ENCODE data around the gene PLEKHG7. TPM values are rescaled to one million over a fixed set of nuclear protein-coding genes. Genes with fewer than 3 reads are reported as not detected.

PLEKHG7 gene
- polyA plus RNA-seq, 3 donors, result not detected

DNA sequence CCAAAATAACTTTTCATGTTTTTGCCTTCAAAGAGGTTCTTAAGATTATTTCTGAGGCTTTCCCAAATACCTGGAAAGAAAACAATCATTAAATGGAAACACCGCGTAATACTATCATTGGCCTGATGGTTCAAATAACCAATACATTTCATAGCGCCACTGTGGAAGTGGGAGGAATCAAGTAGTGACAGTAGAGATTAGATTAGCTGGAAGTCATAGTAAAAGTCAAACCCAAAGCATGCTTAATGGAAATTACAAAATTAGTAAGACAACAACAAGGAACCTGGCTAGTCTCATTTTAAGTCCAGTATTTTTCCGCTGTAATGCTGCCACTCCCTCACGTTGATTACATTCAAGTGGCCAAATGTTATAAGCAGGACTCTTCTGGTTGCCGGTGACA lies 41.5 kb upstream of the PLEKHG7 start:
- Mint-ChIP-seq H3K4me1 (no peaks in the 10 kb centered on the region), H3K9me3 (peaks cover 0 to 8% (median 3%) of the 10 kb centered on the region in 7 donors), H3K4me3 (no peak overlapping the region), H3K27me3 (ENCODE audit: low read depth in 3 of 3) (peaks cover 0 to 2% (median 1%) of the 10 kb centered on the region in 3 donors), H3K27ac (no peak overlapping the region), H3K36me3 (no peaks in the 10 kb centered on the region)
- intact Hi-C loops (cut with micrococcal nuclease), result no loop called here
- Histone ChIP-seq H3K4me1 (ENCODE audit: control insufficient read depth in 1 of 2, insufficient read depth in 2 of 2, low read length in 2 of 2) (no peaks in the 10 kb centered on the region), H3K9ac (ENCODE audit: insufficient read depth, low read length, poor library complexity, severe bottlenecking) (no peak overlapping the region), H3K36me3 (replicated peaks in 1 of 2; ENCODE audit: control insufficient read depth in 1 of 2, insufficient read depth in 2 of 2, low read length in 2 of 2) (no peaks in the 10 kb centered on the region), H3K79me2 (ENCODE audit: insufficient read depth, low read length) (no peaks in the 10 kb centered on the region), H3K4me3 (replicated peaks in 1 of 3; ENCODE audit: low read depth in 2 of 3, low read length in 3 of 3) (no peak overlapping the region), H3K27ac (ENCODE audit: low read depth in 1 of 2, low read length in 2 of 2) (no peak overlapping the region), H3K9me3 (replicated peaks in 1 of 2; ENCODE audit: control insufficient read depth in 1 of 2, insufficient read depth in 1 of 2, low read length in 2 of 2) (no peaks in the 10 kb centered on the region), H3K4me2 (replicated peaks; ENCODE audit: extremely low read depth, low read length, poor library complexity, severe bottlenecking) (no peak overlapping the region), H2AFZ (ENCODE audit: insufficient read depth, low read depth, low read length, poor library complexity, severe bottlenecking) (no peak overlapping the region), H4K20me1 (ENCODE audit: insufficient read depth, low read length) (no peaks in the 10 kb centered on the region), H3K27me3 (ENCODE audit: control insufficient read depth in 2 of 2, insufficient read depth in 2 of 2, low read length in 2 of 2) (no peaks in the 10 kb centered on the region)
- no peak for DNase-seq
- no CpG with 5 or more reads among the region's 6 CpGs for WGBS (ENCODE audit: insufficient coverage)
- TF ChIP-seq, protein P1, sequence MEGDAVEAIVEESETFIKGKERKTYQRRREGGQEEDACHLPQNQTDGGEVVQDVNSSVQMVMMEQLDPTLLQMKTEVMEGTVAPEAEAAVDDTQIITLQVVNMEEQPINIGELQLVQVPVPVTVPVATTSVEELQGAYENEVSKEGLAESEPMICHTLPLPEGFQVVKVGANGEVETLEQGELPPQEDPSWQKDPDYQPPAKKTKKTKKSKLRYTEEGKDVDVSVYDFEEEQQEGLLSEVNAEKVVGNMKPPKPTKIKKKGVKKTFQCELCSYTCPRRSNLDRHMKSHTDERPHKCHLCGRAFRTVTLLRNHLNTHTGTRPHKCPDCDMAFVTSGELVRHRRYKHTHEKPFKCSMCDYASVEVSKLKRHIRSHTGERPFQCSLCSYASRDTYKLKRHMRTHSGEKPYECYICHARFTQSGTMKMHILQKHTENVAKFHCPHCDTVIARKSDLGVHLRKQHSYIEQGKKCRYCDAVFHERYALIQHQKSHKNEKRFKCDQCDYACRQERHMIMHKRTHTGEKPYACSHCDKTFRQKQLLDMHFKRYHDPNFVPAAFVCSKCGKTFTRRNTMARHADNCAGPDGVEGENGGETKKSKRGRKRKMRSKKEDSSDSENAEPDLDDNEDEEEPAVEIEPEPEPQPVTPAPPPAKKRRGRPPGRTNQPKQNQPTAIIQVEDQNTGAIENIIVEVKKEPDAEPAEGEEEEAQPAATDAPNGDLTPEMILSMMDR (IDR thresholded peaks at IDR 0.05), result no peak

DNA sequence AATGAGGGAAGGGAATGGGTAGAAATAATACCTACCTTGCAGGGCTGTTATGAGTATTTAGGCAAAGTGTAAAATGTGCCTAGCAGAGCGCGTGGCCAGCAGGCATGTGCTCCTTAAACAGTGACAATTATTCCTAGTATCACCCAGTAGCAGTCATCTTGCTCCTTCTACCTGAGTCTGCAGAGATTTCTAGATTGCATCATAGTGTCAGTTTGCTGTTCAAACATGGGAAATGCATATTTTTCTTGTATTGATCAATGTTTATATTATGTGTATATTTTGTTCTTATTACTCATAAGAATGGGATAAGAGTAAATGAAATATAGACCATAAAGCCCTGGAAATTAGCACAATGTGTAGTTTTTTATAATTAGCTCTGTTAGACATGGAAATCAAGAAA lies 37.3 kb upstream of the PLEKHG7 start:
- Histone ChIP-seq H4K20me1 (ENCODE audit: insufficient read depth, low read length) (no peaks in the 10 kb centered on the region), H3K9me3 (replicated peaks in 1 of 2; ENCODE audit: control insufficient read depth in 1 of 2, insufficient read depth in 1 of 2, low read length in 2 of 2) (no peaks in the 10 kb centered on the region), H3K4me2 (replicated peaks; ENCODE audit: extremely low read depth, low read length, poor library complexity, severe bottlenecking) (no peak overlapping the region), H3K4me1 (ENCODE audit: control insufficient read depth in 1 of 2, insufficient read depth in 2 of 2, low read length in 2 of 2) (no peaks in the 10 kb centered on the region), H3K36me3 (replicated peaks in 1 of 2; ENCODE audit: control insufficient read depth in 1 of 2, insufficient read depth in 2 of 2, low read length in 2 of 2) (no peaks in the 10 kb centered on the region), H2AFZ (ENCODE audit: insufficient read depth, low read depth, low read length, poor library complexity, severe bottlenecking) (no peak overlapping the region), H3K27ac (ENCODE audit: low read depth in 1 of 2, low read length in 2 of 2) (no peak overlapping the region), H3K4me3 (replicated peaks in 1 of 3; ENCODE audit: low read depth in 2 of 3, low read length in 3 of 3) (no peak overlapping the region), H3K79me2 (ENCODE audit: insufficient read depth, low read length) (no peaks in the 10 kb centered on the region), H3K9ac (ENCODE audit: insufficient read depth, low read length, poor library complexity, severe bottlenecking) (no peak overlapping the region), H3K27me3 (ENCODE audit: control insufficient read depth in 2 of 2, insufficient read depth in 2 of 2, low read length in 2 of 2) (no peaks in the 10 kb centered on the region)
- intact Hi-C loops (cut with micrococcal nuclease), result no loop called here
- TF ChIP-seq, protein P1 (IDR thresholded peaks at IDR 0.05), result no peak
- no CpG with 5 or more reads among the region's 2 CpGs for WGBS (ENCODE audit: insufficient coverage)
- Mint-ChIP-seq H3K9me3 (peaks cover 0 to 8% (median 3%) of the 10 kb centered on the region in 7 donors), H3K27ac (no peak overlapping the region), H3K36me3 (no peaks in the 10 kb centered on the region), H3K27me3 (ENCODE audit: low read depth in 3 of 3) (peaks cover 0 to 3% (median 1%) of the 10 kb centered on the region in 3 donors), H3K4me3 (no peak overlapping the region), H3K4me1 (no peaks in the 10 kb centered on the region)
- no peak for DNase-seq
